Renal pelvis (tissue), 4 donors: Measurements from ENCODE around the gene HSP90B1. TPM values are rescaled to one million over a fixed set of nuclear protein-coding genes. Genes with fewer than 3 reads are reported as not detected.
A peak's percentile ranks its signal among the peaks of the same experiment; 100 is the strongest.

Experiments used
- DNase-seq: peaks from one replicate; pipeline ENCODE4 v3.0.0-alpha.2; 2013
- polyA plus RNA-seq, 3 donors: library from polyadenylated mRNA; unstranded; fragments of 120-200 nt; gene quantifications; one replicate each; pipeline ENCODE4 v1.2.1, GENCODE V29; 2013; ENCODE audit not compliant: insufficient read length in 3 of 3

Gene HSP90B1
- polyA plus RNA-seq, 3 donors, result 858 to 1,078 (median 947) TPM

DNA sequence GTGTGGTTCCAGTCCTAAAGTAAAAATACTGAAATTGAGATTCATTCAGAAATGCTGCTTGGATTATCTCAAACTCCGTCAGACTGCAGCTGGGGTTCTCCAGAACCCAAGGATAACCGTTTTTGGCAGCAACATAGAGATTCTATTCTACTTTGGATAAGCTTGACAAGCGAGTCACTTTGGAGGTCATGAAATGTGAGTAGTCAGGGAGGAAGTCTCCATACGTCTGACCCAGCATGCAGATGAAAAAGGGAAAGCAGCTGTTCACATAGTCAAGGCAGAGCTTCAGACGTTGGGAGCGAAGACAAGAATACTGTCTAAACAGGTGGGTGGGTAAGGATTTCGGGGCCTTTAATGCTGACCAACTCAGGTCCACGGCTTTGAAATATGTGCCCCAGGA is 14.9 kb upstream of the HSP90B1 start:
- DNase-seq, result no peak

DNA sequence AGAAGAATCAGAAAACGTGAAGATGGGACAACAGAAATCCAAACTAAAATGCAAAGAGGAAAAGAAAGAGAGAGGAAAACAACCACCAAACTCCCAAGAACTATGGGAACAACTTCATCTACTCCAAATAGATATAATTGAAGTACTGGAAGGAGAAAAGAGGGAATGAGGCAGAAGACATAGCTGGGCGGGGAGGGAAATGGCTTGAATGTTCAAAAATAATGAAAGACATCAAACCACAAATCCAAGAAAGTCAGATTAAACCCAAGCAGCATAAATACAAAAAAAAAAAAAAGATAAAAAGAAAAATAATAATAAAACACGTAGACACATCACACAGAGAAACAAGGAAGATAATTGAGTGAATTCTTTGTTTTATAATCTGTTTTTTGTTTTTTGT is 12.3 kb upstream of the HSP90B1 start:
- DNase-seq, result no peak

DNA sequence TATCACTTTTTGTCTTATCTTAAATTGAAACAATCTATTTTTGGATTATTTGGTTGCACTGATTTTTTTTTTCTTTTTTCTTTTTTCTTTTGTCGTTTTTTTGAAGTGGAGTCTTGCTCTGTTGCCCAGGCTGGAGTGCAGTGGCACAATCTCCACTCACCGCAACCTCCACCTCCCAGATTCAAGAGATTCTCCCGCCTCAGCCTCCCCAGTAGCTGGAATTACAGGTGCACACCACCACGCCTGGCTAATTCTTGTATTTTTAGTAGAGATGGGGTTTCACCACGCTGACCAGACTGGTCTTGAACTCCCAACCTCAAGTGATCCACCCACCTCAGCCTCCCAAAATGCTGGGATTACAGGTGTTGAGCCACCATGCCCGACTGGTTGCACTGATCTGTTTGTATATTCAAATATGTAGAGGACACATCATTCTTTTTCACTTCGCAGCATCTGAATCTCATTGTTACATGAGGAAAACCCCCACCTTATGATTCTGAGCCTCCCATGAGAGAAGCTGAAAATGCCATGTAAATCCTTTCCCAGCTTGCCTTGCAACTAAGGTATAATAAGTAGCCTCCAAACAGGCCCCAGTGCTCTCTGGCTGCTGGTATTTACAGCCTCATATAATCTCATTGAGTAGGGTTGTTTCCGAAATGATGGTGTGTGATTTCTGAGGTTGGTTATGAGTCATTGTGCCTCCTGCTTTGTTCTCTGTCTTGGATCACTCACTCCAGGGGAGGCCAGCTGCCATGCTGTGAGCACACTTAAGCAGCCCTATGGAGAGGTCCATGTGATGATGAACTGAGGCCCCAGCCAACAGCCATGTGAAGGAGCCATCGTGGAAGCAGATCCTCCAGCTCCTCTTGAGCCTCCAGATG is 5.2 kb upstream of the HSP90B1 start:
- no peak for DNase-seq

DNA sequence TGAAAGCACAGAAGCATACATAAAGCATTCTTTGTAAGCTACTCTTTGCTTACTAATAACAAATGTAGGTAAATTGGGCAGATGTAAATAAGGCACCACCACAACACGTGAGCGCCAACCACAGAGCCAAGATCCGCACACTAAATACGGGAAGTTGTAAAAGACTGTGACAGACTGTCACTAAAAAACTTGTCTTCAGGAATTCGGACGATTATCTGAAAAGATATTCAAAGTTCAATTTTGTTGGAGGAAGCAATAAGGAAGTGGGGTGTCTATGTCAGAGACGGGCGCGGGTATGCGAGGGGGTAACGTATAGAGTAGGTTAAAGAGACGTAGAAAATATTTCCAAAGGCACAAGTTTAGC is 1.5 kb upstream of the HSP90B1 start:
- peak; percentile 20 for DNase-seq

DNA sequence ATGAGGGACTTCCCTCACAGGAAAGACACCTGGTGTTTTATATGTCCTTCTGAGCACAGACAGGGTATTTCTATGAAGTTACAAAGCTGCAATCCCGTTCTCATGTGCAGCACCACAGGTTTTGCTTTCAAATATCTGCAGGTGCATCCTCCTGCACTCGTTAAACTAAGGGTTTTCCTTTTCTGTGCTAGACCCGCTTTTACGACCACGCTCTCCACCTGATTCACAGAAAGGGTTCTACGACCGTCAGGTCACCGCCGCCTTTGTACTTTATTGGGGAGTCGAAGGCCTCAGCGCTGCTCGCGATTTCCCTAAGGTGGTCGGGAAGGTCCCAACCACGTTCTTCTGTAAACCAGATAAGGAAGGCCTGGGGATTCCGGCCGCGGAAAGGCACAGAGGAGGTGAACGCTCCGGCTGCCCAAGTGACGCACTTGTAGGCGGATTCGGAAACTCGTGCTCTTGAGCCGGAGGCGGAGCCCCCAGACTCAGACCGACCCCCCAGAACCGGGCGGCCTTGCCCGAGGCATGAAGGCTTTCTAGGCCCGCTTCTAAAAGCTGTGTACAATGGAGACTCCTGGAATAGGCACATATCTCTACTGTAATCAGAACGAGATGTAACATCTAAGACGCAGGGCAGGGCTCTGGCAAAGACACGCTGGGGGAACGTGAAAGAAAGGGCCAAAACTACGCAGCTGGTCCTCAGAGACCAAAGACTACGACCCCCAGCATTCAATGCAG is 995 bp upstream of the HSP90B1 start:
- peak; percentile 91 for DNase-seq

DNA sequence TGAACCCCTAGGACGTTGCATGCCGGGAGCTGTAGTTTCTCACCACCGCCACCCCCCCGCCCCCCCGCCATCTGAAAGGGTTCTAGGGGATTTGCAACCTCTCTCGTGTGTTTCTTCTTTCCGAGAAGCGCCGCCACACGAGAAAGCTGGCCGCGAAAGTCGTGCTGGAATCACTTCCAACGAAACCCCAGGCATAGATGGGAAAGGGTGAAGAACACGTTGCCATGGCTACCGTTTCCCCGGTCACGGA is 501 bp upstream of the HSP90B1 start:
- DNase-seq, result no peak

DNA sequence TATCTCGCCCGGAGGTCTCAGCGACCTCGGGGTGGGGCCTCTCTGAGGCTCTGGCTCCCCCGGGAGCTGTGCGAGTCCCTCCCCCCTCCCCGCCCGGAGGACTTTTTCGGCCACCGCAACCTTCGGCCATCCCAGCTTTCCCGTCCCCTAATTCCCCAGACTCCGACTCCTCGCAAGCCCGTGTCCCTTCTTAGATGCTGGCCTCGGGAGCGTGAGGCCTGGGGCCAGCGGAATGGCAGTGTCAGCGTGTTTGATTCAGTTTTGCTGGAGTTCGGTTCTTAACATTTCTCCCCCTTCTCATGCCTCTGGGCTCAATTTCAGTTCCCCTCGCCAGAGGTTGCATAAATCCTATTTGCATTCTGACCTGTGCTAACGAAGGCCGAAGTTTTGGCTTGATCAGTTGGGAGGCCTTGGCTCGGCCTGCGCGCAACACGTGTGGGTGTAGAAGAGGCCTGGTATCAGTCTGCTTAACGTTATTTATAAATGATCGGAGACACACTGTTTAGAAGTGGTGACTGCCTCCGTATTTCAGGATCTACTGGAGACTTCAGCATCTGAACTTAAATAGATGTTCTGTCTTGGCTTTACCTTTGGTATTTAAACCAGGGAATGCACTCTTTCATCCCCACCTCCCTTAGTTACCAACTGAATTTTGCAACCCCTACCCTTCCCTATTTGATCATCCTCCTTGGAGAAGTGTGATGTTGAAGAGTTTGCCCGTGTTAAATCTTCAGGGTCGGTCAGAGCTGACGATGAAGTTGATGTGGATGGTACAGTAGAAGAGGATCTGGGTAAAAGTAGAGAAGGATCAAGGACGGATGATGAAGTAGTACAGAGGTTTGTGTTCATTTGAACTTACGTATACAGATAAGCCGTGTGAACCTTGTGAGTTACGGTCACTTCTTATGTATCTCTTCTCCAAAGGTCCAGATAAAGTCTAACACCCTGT is 851 bp downstream of the HSP90B1 start:
- DNase-seq, result peak; percentile 37

DNA sequence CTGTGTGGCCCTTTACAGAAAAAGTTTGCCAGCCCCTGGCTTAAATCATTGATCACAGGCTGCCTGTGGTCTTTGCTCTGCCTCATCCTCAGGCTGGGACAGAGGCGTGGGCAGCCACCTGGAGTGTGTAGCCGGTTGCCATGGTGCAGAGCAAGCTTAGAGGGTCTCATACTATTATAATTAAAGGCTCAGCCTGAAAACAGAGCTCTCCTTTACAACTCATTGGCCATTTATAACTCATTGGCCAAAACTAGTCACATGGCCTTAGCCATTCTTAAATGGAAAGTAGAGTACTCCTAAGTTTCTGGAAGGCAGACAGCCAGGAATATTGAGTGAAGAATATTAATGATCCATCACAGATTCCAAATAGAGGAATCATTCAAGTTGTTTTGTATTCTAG is 3.0 kb downstream of the HSP90B1 start:
- DNase-seq, result no peak

DNA sequence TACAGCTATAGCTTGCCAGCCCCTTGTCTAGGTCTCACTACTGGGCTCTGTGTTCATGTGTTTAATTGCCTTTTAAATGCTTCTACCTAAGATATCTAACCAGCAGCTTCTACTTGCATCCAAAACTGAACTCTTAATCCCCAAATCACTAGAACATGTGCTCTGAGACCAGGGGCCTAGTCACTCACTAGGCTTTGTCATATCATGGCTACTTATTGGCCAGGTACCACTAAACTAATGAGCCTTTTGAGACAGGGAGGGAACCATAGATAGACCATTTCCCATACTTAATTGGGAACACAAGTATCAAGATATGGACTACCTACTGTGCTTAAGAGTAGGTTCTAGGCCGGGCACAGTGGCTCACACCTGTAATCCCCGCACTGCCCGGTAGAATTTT is 6.5 kb downstream of the HSP90B1 start:
- no peak for DNase-seq

DNA sequence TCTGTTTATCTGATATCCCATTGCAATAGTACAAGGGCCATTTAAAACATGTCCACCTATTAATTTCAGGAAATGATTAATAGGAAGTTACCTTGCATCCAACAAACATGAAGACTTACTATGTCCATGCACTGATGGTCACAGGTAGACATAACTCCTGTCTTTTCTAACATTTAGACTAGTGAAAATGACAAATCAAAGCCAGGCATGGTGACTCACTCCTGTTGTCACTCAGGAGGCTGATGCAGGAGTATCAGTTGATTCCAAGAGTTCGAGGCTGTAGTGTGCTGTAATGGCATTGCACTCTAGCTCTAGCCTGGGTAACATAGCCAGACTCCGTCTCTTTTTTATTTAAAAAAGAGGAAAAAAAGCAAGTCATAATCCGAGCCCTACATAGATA is 14.8 kb downstream of the HSP90B1 start:
- DNase-seq, result no peak

DNA sequence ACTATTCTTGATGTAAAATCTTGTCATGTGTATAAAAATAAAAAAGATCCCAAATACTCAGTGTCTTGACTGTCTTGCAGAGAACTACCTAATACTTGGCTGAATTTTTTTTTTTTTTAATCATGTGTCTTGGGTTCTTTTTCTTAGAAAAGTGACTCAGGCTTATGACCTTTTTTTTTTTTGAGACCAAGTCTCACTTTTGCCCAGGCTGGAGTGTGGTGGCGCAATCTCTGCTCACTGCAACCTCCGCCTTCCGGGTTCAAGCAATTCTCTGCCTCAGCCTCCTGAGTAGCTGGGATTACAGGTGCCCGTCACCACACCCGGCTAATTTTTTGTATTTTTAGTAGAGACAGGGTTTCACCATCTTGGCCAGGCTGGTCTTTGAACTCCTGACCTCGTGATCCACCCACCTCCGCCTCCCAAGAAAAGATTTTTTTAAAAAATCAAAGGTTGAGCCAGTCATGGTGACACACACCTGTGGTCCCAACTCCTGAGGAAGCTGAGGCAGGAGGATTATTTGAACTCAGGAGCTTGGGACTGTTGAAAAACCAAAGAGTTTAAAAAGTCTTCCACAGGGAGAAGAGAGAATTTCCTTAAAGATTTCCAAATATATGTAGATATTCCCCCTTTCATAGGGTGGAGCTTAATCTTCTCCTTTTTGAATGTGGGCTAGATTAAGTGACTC is 17.8 kb downstream of the HSP90B1 start:
- DNase-seq, result no peak

DNA sequence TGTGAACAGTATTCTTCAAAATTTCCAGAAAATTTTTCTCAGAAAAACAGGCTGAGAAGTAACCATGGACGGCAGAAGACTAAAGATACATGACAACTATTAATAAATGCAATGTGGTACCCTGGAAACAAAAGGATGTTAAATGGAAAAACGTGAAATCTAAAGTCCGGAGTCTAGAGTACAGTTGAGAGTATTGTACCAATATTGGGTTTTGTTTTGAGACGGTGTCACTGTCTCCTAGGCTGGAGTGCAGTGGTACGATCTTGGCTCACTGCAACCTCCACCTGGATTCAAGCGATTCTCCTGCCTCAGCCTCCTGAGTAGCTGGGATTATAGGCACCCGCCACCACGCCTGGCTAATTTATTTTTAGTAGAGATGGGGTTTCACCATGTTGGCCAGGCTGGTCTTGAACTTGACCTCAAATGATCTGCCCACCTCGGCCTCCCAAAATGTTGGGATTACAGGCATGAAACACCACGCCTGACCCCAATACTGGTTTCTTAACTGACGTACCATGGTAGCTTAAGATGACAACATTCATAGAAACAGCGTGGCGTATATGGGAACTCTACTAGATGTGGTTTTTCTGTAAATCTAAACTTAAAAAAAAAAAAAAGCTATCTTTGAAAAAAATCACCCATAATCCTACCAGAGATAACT is 18.7 kb downstream of the HSP90B1 start:
- DNase-seq, result no peak

DNA sequence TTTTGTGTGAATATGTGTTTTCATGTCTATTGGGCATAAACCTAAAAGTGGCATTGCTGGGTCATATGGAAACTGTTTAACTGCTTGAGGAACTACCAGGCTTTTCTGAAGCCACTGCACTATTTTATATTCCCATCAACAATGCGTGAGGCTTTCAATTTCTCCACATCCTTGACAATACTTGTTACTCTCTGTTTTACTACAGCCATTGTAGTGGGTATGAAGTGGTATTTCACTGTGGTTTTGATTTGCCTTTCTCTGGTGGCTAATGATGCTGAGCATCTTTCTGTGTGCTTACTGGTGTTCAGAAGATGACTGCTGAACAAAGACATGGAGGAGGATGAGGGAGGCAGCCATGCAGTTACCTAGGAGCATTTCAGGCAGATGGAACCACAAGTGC is 22.3 kb downstream of the HSP90B1 start:
- no peak for DNase-seq

DNA sequence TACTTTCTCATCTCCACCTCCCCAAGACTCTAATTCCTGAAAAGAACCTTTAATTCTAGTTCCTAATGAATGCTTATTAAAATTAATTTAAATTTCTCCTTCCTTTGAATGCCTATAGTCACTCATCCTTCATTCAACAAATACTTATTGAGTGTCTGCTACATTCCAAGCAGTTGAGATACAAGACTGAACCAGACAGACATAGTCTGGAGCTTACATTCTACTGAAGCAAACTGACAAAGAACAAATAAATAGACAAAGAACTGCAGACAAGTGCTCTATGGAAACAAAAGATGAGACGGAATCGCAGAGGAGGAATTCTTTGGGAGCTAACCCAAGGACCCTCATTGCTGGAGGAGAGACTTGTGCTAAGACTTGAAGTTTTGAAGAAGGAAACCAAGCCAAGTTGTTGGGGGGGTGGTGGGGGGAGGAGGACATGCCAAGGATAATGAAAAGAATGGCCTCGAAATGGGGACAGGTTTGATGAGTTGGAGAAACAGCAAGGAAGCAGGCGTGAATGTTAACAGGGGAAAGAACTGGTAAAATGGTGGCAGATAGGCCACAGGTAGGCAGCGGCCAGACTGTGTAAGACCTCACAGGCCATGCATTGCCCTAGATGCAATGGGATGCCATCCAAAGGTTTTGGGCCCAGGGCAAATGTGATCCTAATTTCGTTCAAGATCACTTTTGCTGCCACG is 25.8 kb downstream of the HSP90B1 start:
- DNase-seq, result no peak

DNA sequence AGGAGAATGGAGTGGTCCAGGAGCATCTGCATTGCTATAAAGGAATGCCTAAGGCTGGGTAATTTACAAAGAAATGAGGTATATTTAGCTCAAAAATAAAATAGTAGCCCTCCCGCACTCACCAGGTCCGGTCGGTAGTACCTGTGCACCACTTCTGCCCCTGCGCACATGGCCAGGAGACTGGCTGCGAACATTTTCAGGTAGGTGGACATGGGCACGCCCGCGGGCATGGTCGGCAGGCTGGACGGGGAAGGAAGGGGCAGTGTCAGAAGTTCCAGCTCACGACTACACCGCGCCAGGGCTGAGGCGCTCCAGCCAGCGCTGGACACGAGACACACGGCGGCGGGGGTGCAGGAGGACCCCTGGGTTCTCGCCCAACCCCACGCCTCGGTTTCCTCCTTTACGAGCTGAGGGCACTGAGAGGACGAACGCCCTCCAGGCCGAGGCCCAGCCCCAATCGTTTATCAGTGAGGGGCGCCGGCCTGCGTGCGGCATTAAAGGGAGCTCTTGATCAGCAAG is 26.4 kb downstream of the HSP90B1 start:
- DNase-seq, result no peak

DNA sequence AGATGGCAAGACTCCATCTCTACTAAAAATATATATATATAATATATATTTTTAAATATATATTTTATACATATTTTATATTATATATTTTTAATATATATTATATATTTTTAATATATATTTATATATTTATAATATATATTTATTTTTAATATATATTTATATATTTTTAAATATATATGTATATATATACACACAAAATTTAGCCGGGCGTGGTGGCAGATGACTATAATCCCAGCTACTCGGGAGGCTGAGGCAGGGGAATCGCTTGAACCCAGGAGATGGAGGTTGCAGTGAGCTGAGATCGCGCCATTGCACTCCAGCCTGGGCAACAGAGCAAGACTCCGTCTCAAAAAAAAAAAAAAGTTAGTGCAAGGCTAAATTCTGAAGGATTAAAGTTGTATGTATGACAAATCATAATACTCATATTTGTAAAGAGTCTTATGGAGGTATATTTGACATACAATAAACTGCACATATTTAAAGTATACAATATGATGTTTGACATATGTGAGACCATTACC is 27.7 kb downstream of the HSP90B1 start:
- DNase-seq, result no peak

DNA sequence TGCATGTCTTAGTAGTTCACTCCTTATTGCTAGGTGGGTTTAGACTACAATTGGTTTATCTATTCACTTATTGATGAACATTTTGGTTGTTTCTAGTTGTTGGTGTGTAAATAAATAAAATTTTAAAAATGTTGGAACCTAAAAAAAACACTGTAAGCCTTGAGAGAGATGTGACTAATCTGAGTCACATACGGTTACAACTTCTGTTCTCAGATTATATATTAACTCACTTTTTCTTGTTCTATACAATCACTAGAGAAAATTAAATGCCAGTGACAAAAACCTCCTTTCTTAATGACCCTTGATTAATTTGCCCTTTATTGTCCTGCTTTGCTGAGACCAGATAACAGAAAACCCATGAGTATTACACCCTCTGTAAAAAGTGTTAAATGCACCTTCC is 28.4 kb downstream of the HSP90B1 start:
- no peak for DNase-seq

DNA sequence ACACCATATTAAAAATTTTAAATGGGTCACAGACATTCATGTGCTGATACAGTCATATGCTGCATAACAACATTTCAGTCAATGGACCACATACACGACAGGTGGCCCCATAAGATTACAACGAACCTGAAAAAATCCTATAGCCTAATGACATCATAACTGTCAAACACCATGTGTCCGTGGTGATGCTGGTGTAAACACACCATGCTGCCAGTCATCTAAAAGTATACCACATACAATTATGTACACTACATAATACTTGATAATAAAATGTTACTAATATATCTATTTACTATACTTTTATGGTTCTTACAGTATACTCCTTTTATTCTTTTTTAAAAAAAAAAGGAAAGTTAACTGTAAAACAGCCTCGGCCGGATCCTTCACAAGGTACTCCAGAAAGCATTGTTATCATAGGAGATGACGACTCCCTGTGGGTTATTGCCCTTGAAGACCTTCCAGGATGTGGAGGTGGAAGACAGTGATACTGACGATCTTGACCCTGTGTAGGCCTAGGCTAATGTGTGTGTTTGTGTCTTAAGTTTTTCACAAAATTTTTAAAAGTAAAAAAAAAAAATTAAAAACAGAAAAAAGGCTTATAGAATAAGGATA is 30.5 kb downstream of the HSP90B1 start:
- DNase-seq, result no peak

DNA sequence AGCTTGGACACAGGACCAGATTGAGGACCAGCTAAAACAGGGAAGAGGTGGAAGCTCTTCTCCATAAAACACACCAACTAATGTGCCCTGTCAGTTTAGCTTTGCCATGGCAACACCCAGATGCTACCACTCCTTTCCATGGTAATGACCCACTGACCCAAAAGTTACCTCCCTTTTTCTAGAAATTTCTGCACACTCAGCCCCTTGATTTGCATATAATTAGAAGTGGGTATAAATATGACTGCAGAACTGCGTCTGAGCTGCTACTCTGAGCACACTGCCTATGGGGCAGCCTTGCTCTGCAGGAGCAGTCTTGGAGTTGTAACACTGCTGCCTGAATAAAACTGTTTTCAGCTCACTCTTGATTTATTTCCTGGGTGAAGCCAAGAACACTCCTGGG is 32.3 kb downstream of the HSP90B1 start:
- DNase-seq, result no peak

DNA sequence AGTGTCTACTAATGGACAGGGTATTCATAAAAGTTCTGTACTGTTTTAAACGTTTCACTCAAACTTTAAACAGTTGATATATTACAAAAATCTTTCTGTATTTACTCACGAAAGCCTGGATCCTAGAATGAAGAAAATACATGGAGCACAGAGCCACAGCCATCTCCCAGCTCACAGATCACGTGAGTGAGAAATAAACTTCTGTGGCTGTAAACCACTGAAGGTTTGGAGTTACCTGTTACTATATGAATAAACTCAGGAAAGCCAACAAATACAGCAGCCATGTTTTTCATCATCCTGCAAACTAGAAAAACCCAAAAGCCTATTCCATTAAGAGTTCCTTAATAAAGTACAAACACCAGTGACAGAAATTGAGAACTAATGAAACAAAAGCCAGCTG is 34.6 kb downstream of the HSP90B1 start:
- no peak for DNase-seq
